ENCODE measurements around the gene ARHGEF17.

GRCh38 chr11:73268671-73269271, 39.3 kb upstream of the ARHGEF17 start:
- no peak for TF ChIP-seq CTCF (IDR thresholded peaks at IDR 0.05)
- TF ChIP-seq POLR2A (IDR thresholded peaks at IDR 0.05) = no peak

Data from thyroid gland (tissue), 4 donors.